ENCODE results near the gene TTYH3.

DNA sequence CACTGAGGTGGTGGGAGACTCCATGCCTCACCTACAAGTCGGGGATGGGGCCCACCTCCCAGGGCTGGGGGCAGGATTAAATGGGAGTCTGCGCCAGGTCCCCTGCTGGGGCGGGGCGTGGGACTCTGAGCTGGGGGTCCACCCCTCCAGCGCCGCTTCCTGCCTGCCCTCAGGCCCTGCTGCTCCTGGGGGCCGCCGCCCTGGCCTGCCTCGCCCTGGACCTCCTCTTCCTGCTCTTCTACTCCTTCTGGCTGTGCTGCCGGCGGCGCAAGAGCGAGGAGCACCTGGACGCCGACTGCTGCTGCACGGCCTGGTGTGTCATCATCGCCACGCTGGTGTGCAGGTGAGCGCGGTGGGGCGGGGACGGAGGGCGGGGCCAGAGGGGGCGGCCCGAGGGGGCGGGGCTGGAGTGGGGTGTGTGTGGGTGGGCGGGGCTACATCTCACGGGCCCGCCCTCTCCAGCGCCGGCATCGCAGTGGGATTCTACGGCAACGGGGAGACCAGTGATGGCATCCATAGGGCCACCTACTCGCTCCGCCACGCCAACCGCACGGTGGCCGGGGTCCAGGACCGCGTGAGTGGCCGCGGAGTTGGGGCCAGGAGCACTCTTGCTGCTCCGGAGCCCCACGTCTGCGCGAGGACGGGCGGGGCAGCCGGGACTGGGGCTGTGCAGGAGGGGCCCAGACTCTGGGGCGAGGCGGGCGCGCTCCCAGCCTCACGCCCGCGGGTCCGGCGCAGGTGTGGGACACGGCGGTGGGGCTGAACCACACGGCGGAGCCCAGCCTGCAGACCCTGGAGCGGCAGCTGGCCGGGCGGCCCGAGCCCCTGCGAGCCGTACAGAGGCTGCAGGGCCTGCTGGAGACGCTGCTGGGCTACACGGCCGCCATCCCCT, 15.1 kb downstream of the TTYH3 start:
- no peak for TF ChIP-seq POLR2A (IDR thresholded peaks at IDR 0.05)
- TF ChIP-seq, protein P1, sequence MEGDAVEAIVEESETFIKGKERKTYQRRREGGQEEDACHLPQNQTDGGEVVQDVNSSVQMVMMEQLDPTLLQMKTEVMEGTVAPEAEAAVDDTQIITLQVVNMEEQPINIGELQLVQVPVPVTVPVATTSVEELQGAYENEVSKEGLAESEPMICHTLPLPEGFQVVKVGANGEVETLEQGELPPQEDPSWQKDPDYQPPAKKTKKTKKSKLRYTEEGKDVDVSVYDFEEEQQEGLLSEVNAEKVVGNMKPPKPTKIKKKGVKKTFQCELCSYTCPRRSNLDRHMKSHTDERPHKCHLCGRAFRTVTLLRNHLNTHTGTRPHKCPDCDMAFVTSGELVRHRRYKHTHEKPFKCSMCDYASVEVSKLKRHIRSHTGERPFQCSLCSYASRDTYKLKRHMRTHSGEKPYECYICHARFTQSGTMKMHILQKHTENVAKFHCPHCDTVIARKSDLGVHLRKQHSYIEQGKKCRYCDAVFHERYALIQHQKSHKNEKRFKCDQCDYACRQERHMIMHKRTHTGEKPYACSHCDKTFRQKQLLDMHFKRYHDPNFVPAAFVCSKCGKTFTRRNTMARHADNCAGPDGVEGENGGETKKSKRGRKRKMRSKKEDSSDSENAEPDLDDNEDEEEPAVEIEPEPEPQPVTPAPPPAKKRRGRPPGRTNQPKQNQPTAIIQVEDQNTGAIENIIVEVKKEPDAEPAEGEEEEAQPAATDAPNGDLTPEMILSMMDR (IDR thresholded peaks at IDR 0.05): no peak
